Astrocyte (in vitro differentiated cells and primary cell): Measurements from ENCODE around the gene NCR3LG1.

ENCODE experiments used
- CTCF ChIP-seq: IDR thresholded peaks from 2 replicates; pipeline ENCODE4 v1.5.1; 2011; ENCODE audit warnings: low read depth, mild to moderate bottlenecking, inconsistent platforms, low read length, moderate library complexity; ENCODE audit not compliant: insufficient read depth
- EZH2 ChIP-seq: IDR thresholded peaks from 2 replicates; pipeline ENCODE4 v1.6.1; 2012; ENCODE audit warnings: mild to moderate bottlenecking, low read length, inconsistent platforms; ENCODE audit not compliant: insufficient read depth

GRCh38 chr11:17386331-17387084, 34.9 kb downstream of the NCR3LG1 start:
- TF ChIP-seq CTCF (peak; percentile 42), EZH2 (no peak)
